ENCODE results near the gene BICDL1.

Gene BICDL1

DNA sequence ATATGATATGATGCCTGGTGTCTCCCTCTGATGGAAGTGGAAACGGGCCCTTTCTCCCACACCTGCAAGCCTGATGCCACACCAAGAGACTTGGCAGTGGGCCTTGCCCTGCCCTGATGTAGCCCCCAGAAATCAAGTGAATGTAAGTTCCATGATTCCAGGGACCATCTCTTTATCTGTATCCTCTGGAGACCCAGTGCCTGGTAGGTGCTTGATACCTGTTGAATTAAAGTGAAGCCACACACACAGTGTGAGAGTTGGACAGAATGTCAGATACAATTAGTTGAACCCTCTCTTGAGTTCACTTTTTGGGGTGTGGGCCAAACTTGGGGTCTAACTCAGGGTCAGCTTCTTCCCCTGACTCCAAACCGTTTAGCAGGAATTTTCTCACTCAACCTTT, 132.3 kb downstream of the BICDL1 start:
- DNase-seq, result no peak

DNA sequence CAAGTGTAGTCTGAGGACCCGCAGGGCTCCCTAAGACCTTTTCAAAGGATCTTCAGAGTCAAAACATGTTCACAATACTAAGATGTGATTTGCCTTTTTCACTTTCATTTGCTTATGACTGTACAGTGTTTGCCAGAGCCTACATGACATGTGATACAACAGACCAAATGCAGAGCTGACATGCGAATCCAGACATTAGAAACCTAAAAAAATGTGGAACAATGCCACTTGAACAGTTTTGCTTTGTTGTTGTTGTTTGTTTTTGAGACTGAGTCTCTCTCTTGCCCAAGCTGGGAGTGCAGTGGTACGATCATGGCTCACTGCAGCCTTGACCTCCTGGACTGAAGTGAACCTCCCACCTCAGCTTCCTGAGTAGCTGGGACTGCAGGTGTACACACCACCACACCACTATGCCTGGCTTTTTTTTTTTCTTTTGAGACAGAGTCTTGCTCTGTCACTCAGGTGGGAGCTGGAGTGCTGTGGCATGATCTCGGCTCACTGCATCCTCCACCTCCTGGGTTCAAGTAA, 132.8 kb downstream of the BICDL1 start:
- DNase-seq, result no peak

DNA sequence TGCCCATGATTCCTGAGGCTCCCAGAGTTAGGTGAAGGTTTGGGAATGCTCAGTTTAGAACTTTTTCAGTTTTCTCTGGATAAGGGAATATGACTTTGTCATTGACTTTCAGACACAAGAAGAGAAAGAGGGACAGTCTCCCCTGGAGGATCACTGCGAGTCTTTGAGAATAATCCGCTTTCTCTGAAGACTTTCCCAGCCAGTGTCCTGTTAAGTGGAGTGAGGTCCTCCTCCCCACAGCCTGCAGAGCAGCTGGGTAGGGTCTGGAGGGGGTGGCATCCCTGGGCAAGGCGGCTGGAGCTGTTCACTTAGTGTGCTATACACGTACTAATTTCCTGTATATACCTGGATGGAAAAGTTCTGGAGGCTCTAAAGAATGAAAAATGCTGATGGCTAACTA, 136.0 kb downstream of the BICDL1 start:
- no peak for DNase-seq

DNA sequence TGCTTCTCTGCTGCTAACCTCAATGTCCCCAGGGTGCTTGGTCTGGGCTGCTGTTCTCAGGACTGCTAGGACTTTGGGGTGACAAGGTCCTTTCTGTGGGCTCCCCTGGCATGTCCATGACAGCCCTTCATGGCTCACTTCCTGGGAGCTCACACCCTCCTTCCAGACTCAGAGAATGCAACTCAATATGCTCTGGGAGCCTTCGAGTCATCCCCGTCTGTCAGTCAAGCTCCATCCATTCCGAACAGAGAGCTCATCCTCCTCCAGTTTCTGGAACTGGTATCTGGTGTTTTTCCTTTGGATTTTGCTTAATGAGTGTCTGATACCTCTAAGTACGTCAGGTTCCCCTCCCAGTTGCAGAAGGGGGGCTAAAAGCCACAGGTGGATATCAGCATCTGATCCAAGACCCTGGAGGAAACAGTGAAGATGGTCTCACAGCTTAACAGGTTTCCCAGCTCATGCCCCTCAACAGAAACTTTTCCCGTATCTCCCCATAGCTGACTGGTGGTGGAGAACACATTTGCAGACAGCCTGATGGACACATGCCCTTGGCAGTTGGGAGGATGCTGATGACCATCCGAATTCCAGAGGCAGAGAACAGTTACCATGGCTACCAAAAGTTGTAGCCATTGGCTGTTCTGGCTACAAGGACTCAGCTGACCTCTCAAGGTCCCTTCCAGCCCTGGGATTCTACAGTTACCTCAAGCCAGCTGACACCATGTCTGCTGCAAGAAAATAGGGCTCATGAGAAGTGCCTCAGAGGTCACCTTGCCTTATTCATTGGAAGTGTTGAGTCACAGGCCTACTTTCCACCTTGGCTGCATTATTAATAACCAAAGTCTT, 137.0 kb downstream of the BICDL1 start:
- no peak for DNase-seq

DNA sequence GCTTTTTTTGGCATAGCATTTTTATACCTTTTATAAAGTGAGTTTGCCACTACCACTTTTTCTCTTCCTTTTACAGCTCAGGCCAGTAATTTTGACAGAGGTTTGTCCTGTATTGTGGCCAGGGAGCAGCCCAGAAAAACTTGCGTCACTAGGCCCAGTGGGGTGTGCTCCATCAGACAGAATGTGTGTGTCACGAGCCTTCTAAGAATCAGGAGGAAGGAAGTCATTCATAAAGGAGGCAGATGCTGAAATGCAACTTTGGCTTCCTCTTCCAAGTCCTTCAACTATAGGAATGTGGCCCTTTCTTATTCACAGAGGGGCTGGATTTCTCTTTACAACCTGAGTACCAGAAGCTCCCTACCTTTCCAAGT, 137.6 kb downstream of the BICDL1 start:
- DNase-seq, result no peak

DNA sequence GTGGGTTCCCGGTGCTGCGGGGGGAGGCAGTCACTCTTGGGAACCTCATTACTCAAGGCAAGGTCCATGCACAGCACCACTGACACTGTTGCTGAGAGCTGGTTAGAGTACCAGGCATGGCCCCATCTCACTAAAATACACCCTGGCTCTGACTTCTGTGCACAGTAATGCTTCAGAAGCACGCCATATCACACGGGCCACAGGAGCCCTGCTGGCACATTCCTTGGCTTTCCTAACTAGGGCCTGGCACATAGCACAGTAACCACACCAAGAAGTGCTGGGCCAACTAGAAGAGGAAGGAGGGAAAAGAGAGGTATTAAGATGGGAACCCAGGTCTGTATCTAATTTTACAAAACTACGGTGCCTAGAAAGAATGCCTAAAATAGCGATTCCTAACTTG, 141.0 kb downstream of the BICDL1 start:
- DNase-seq, result no peak

DNA sequence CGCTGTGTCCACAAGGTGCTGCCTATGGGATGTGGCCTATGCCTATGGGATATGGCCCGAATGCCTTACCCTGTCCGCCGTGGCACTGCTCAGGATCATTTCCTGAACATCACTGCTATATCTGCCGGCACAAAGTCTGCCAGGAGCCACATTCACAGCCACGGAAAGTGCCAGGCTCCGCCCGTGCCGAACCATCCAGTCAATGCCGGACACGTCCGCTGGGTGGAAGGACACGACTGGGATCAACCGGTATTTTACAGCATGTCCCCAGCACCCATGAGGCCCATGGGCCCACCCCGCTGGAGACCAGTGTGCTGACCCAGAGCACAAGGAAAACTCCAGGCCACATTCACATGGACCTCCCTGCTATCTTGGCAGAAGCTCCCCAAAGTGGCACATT, 142.1 kb downstream of the BICDL1 start:
- no peak for DNase-seq

DNA sequence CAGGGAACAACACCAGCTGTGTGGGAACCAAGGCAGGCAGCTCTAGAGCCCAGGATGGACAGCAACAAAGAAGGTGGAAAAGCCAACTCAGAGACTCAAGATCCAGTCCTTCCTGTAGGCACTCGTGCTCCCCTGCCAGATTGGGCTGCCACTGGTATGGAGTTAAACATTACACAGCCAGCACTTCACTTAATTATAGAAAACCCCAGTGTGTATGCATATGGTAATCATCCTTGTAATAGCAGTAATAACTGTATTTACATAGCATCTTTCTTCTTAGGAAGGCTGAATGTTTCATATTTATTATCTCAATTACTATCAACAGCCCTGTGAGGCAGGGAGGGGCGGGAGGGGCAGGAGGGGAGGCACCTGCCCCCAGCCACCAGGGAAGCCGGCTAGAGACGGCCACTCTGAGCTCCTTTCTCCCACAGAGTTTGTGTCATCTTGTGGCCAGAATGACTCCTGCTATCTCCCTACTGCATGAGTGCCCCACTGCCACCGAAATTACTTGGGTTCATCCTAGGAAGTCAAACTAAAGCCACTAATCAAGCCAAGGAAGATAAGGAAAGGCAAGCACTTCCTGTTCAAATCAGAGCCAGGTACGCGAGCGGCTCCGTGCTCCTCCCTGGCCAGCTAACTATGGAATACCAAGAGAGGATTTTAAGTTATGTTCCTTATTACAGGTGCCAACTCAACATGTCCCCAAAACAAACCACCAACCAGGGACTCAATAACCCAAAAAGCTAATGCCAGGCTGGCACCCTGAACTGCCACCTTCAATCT, 143.2 kb downstream of the BICDL1 start:
- DNase-seq, result no peak

DNA sequence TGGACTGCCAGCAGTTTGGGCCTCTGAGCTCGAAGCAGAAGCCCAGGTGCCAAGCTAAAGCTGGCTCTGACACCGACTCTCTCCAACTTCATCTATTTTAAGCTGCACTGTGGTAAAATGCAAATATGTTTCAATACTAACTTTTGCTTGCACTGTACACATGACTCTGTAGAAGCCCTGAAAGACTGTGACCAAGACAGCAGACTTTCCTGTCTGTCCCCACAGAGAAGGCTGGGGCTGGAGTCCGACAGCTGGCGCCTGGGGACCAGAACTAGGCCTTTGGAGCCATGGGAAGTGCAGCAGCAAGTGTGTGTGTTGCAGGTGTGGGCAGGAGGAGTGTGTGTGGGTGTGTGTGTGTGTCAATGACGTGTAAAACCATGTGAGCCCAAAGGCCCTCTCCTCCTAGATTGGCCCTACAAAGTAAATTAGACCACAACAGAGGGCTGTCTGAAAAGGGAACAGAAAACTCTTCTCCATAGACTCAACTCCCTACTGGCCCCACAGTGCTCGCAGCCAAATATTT, 143.9 kb downstream of the BICDL1 start:
- no peak for DNase-seq

DNA sequence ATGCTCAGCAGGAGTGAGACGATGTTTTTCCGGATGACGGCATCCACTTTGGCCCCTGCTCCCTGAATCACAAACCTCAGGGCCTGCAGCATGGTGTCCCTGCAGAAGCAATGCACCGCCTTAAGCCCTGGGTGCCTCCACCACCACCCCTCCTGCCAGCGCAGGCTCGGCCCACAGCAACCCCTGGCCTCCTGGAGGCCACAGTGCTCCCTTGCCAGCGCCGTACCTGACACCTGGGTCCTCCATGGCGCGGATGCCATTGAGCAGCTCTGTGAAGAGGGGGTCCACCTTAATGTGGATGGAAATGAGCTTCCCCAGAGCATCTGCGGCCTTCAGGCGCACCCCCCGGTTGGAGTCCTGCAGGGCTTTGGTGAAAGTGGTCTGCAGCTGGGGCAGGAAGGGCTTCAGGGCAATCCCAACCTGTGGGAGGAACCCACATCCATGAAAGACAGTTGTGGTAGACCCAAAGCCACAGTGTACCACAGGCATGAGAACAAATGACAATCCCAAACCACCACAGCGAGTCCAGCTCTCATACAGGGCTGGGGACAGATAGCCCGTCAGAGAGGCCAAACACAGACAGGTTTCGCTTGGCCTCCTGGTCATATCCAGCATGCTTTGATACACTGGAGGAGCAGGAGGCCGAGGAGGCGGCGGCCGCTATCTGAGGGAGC, 145.4 kb downstream of the BICDL1 start:
- DNase-seq, result no peak

DNA sequence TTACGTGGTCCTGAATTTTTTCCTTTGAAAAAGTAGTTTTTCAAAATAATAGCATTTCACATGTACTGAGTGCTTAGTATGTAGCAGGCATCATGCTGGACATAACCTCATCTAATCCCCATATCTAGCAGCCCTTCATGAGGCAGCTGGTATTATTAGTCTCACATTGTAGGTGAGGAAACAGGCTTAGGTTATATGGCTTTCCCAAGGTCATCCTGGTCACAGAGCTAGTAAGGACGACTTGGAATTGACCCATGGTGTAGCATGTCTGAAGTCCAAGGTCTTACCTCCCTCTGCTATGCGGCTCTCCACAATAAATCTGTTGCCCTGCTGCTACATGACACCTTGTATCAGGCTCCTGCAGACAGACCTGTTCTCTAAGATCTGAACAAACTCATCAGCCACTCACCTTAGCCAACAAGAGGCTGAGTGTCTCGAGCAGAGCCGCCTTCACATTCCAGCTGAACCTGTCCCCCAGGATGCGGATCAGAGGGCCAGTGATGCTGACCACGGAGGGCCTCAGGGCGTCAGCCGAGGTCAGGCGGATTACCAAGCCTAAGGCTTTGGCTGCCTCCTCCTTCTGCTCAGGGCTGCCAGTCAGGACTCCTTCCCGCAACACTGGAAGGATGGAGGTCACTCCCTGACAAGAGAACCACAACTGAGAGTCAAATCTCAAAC, 147.2 kb downstream of the BICDL1 start:
- DNase-seq, result no peak

DNA sequence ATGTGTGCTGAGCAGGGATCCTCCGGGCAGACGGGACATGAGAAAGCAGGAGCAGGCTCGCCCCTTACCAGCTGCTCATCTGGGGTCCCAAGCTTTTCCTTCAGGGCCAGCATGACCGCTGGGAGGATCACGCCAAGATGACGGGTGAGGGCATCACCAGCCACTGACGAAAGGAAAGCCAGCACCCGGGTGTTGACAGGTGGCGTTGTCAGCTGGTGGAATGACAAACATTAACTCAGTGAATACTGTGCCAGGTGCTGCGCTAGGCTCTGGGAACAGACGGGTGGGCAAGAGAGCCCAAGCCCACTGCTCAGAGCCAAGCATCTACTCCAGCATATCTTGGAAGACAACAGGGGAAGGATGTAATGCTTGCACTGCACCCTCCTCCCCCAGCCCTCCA, 148.8 kb downstream of the BICDL1 start:
- no peak for DNase-seq

DNA sequence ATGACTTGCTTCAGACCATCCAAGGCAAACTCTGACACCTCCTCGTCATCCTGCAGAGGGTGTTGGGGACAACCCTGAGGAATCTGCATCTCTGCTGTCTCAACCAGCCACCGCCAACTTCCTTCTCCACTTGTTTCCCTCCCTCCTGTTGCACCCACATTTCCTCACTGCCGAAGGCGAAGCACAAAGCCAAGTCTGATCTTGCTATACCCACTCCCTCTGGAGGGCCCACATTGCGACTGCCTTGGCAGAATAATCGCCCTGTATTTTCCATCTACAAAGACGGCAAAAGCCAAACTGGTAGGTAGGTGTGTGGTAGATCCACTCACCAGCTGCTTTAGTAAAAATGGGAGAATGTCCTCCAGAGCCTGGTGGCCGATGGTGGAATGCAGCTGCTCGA, 149.3 kb downstream of the BICDL1 start:
- peak in 35 of 58 donors; percentile 6 to 79 (median 42) for DNase-seq

DNA sequence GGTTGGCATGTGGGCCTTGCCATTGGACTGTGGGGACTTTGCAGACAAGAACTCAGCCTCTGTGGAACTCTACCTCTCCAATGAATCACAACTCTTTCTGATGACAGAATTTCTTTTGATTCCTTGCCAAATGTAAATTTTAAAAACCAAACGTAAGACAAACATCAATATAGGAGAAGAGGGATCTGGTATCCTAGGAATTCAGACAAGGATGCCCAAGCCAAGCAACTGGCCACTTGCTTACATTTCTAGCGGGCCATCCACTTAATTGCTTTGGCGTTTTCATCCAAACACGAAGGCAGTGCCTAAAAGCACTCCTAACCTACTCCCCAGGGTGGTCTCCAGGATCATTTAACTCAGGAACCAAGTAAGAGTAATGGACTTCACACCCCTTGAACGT, 150.9 kb downstream of the BICDL1 start:
- DNase-seq, result peak in 1 of 58 donors; percentile 31

DNA sequence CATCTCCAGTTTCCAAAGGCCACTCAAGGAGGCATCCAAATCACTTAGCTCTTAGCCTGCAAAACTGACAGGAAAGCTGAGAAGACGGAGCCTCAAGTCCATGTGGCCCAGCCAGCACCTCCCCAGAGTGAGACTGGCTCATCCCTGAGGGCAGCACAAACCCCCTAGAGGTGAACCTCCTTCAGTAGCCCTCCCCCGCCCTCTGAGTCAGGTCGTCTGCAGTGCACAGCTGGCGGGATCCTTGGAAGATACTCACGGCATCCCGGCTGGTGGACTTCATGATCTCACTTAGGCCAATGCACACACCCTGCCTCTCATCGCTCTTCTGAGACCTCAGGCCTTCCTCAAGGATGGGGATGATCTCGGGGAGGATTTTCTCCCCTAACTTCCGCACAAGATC, 151.6 kb downstream of the BICDL1 start:
- DNase-seq, result no peak

DNA sequence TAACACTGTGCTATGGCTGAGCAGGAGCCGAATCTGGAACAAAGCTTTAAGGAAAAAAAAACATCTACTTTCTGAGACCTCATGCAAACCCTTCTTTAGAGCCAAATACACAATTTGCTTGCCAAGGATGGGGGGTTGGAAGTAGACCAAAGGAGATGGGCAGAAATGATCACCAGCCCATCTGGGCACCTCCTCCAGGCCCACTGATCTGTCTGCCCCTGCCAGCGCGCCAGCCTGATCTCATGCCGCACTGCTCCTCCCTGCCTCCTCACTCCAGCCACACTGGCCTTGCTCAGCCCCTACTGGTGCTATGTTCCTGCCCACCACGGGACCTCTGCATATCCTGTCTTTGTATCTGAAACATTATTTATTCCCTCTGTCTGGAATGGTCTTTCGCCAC, 152.3 kb downstream of the BICDL1 start:
- DNase-seq, result peak in 7 of 58 donors; percentile 3 to 42 (median 8)

DNA sequence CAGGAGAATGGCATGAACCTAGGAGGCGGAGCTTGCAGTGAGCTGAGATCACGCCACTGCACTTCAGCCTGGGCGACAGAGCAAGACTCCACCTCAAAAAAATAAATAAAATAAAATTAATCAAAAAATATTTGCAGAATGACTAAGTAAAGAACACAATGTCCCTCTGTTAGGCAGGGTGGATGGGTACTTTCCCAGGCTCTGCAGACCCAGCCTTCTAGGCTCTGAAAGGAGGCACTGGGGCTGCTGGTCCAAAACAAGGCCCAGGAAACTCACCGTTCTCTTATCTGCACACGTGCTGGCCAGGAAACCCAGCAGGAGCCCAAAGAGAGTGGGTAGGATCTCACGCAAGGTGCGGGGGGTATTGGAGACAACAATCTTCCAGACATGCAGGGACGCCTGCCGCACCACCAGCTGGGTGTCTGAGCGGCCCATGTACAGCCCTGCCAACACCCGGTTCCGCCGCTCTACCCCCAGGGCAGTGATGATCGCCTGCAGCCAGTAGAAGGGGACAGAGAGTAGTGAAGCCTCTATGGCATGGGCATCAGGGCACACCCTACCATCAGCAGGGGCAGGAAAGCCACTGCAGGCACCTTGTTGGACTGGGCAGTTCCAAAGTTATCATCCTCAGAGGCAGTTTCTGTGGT, 153.3 kb downstream of the BICDL1 start:
- no peak for DNase-seq

All from anterior cingulate cortex (tissue), 58 donors.